CD4-positive, alpha-beta T cell treated with Interleukin-21 for 1 hour (primary cell): Measurements from ENCODE around the gene MYRF.

Source experiments
- DNase-seq: peaks from one replicate; pipeline ENCODE4 v3.0.0-alpha.2; 2020

MYRF gene

GRCh38 chr11:61752117-61752924, at the start of gene MYRF:
MYRF (plus strand) TSS chr11:61752636; CDS start chr11:61752745, 109 bp downstream.
- peak; percentile 64 for DNase-seq

- DNase-seq: no peak
These were observed 49.6 kb upstream of the MYRF start for GRCh38 chr11:61702701-61703312.

- DNase-seq: no peak
These were observed 47.6 kb upstream of the MYRF start for GRCh38 chr11:61704838-61705237.

GRCh38 chr11:61706452-61707400, 45.7 kb upstream of the MYRF start:
- DNase-seq: no peak

GRCh38 chr11:61707574-61707973, 44.9 kb upstream of the MYRF start:
- no peak for DNase-seq

GRCh38 chr11:61709110-61709509, 43.3 kb upstream of the MYRF start:
- DNase-seq: no peak

GRCh38 chr11:61709572-61709971, 42.9 kb upstream of the MYRF start:
- no peak for DNase-seq

GRCh38 chr11:61710019-61710418, 42.4 kb upstream of the MYRF start:
- no peak for DNase-seq

GRCh38 chr11:61711037-61711436, 41.4 kb upstream of the MYRF start:
- DNase-seq: no peak

- no peak for DNase-seq
These were observed 40.9 kb upstream of the MYRF start for GRCh38 chr11:61711498-61711897.

- no peak for DNase-seq
These were observed 40.1 kb upstream of the MYRF start for GRCh38 chr11:61712314-61712713.

- no peak for DNase-seq
These were observed 39.6 kb upstream of the MYRF start for GRCh38 chr11:61712846-61713245.

- DNase-seq: no peak
These were observed 39.0 kb upstream of the MYRF start for GRCh38 chr11:61713464-61713863.

GRCh38 chr11:61713906-61714305, 38.5 kb upstream of the MYRF start:
- DNase-seq: no peak

- DNase-seq: no peak
These were observed 38.1 kb upstream of the MYRF start for GRCh38 chr11:61714316-61714715.

GRCh38 chr11:61714916-61715315, 37.5 kb upstream of the MYRF start:
- DNase-seq: no peak

GRCh38 chr11:61715867-61716266, 36.6 kb upstream of the MYRF start:
- no peak for DNase-seq

- DNase-seq: no peak
These were observed 35.8 kb upstream of the MYRF start for GRCh38 chr11:61716478-61717285.

GRCh38 chr11:61717286-61718033, 35.0 kb upstream of the MYRF start:
- no peak for DNase-seq

GRCh38 chr11:61718046-61718531, 34.3 kb upstream of the MYRF start:
- DNase-seq: no peak

- no peak for DNase-seq
These were observed 33.7 kb upstream of the MYRF start for GRCh38 chr11:61718621-61719302.
